ENCODE results near the gene ID3.
A peak's percentile ranks its signal among the peaks of the same experiment; 100 is the strongest.

Gene ID3

GRCh38 chr1:23570001-23570691 lies 10.8 kb upstream of the ID3 start:
- no peak for DNase-seq (ENCODE audit: low read depth)
- no peak overlapping the region for H3K4me3 ChIP-seq (ENCODE audit: control insufficient read depth, low read depth, low read length)
- no peak for TF ChIP-seq CTCF (IDR thresholded peaks at IDR 0.05; ENCODE audit: control insufficient read depth, insufficient read depth, low read depth, low read length, missing control alignments)

- TF ChIP-seq CTCF (IDR thresholded peaks at IDR 0.05; ENCODE audit: control insufficient read depth, insufficient read depth, low read depth, low read length, missing control alignments): no peak
- peak overlapping the region; percentile 65 for H3K4me3 ChIP-seq (ENCODE audit: control insufficient read depth, low read depth, low read length)
- DNase-seq (ENCODE audit: low read depth): no peak
Observed at GRCh38 chr1:23568608-23569383, 9.5 kb upstream of the ID3 start.

GRCh38 chr1:23567996-23568607 lies 8.8 kb upstream of the ID3 start:
- no peak for DNase-seq (ENCODE audit: low read depth)
- TF ChIP-seq CTCF (IDR thresholded peaks at IDR 0.05; ENCODE audit: control insufficient read depth, insufficient read depth, low read depth, low read length, missing control alignments): no peak
- H3K4me3 ChIP-seq (ENCODE audit: control insufficient read depth, low read depth, low read length): peak overlapping the region; percentile 65

GRCh38 chr1:23567629-23567995 lies 8.3 kb upstream of the ID3 start:
- no peak for DNase-seq (ENCODE audit: low read depth)
- H3K4me3 ChIP-seq (ENCODE audit: control insufficient read depth, low read depth, low read length): peak overlapping the region; percentile 65
- TF ChIP-seq CTCF (IDR thresholded peaks at IDR 0.05; ENCODE audit: control insufficient read depth, insufficient read depth, low read depth, low read length, missing control alignments): no peak

- peak; percentile 24 for TF ChIP-seq CTCF (IDR thresholded peaks at IDR 0.05; ENCODE audit: control insufficient read depth, insufficient read depth, low read depth, low read length, missing control alignments)
- no peak overlapping the region for H3K4me3 ChIP-seq (ENCODE audit: control insufficient read depth, low read depth, low read length)
- no peak for DNase-seq (ENCODE audit: low read depth)
Observed at GRCh38 chr1:23566304-23566703, 7.0 kb upstream of the ID3 start.

- H3K4me3 ChIP-seq (ENCODE audit: control insufficient read depth, low read depth, low read length): no peak overlapping the region
- no peak for DNase-seq (ENCODE audit: low read depth)
- TF ChIP-seq CTCF (IDR thresholded peaks at IDR 0.05; ENCODE audit: control insufficient read depth, insufficient read depth, low read depth, low read length, missing control alignments): no peak
Observed at GRCh38 chr1:23565776-23566175, 6.5 kb upstream of the ID3 start.
